Endometrial microvascular endothelial cells (primary cell): ENCODE measurements around the gene ZNF385D. TPM values are rescaled to one million over a fixed set of nuclear protein-coding genes. Genes with fewer than 3 reads are reported as not detected.

Source experiments
- in situ Hi-C: cut with HindIII; loops from 2 replicates; pipeline ENCODE4 v1.10.0; 2017; ENCODE audit warnings: low sequenced_read_pairs, low pct_unique_long_range_greater_than_20kb; ENCODE audit errors: inconsistent ontology term
- total RNA-seq: library from RNA; depleted of rRNA; stranded (reverse); fragments of >200 nt; gene quantifications from one replicate; pipeline ENCODE4 v1.2.3, GENCODE V29; 2015; ENCODE audit errors: inconsistent ontology term

The ZNF385D gene
- total RNA-seq, 1 donor from 2014 or later: 0.09 TPM

GRCh38 chr3:21638488-21638887 lies 112.5 kb downstream of the ZNF385D start:
- in situ Hi-C loops: no loop called here

GRCh38 chr3:21634112-21634511 lies 116.9 kb downstream of the ZNF385D start:
- in situ Hi-C loops: no loop called here

GRCh38 chr3:21624524-21624923 lies 126.5 kb downstream of the ZNF385D start:
- in situ Hi-C loops: no loop called here

GRCh38 chr3:21621181-21621651 lies 129.8 kb downstream of the ZNF385D start:
- in situ Hi-C loops: no loop called here

GRCh38 chr3:21620511-21621155 lies 130.4 kb downstream of the ZNF385D start:
- in situ Hi-C loops: no loop called here

- in situ Hi-C loops: no loop called here
Observed at GRCh38 chr3:21618695-21619094, 132.3 kb downstream of the ZNF385D start.

GRCh38 chr3:21613372-21614070 lies 137.5 kb downstream of the ZNF385D start:
- in situ Hi-C loops: no loop called here

GRCh38 chr3:21601178-21601577 lies 149.8 kb downstream of the ZNF385D start:
- in situ Hi-C loops: no loop called here

- in situ Hi-C loops: no loop called here
Observed at GRCh38 chr3:21599890-21600289, 151.1 kb downstream of the ZNF385D start.

GRCh38 chr3:21592828-21593227 lies 158.2 kb downstream of the ZNF385D start:
- in situ Hi-C loops: no loop called here

- in situ Hi-C loops: no loop called here
Observed at GRCh38 chr3:21587894-21588293, 163.1 kb downstream of the ZNF385D start.

- in situ Hi-C loops: no loop called here
Observed at GRCh38 chr3:21585216-21585740, 165.7 kb downstream of the ZNF385D start.

- in situ Hi-C loops: no loop called here
Observed at GRCh38 chr3:21573291-21573690, 177.7 kb downstream of the ZNF385D start.

GRCh38 chr3:21564531-21564930 lies 186.5 kb downstream of the ZNF385D start:
- in situ Hi-C loops: no loop called here

GRCh38 chr3:21562243-21562642 lies 188.8 kb downstream of the ZNF385D start:
- in situ Hi-C loops: no loop called here

- in situ Hi-C loops: no loop called here
Observed at GRCh38 chr3:21561472-21561871, 189.5 kb downstream of the ZNF385D start.

- in situ Hi-C loops: no loop called here
Observed at GRCh38 chr3:21551019-21551418, 200.0 kb downstream of the ZNF385D start.

GRCh38 chr3:21544076-21544462 lies 206.9 kb downstream of the ZNF385D start:
- in situ Hi-C loops: no loop called here

GRCh38 chr3:21543380-21544075 lies 207.5 kb downstream of the ZNF385D start:
- in situ Hi-C loops: no loop called here
